K562 (cell line): ENCODE measurements around the gene C19orf44. TPM values are rescaled to one million over a fixed set of nuclear protein-coding genes. Genes with fewer than 3 reads are reported as not detected.

Source experiments
- BRD9 ChIP-seq: fragments of 450-650 bp; IDR thresholded peaks from 2 replicates; pipeline ENCODE4 v1.6.1; 2018; ENCODE audit warnings: low read depth; ENCODE audit not compliant: partially characterized antibody
- FOXJ2 ChIP-seq: fragments of 200-800 bp; sonication (Bioruptor generic); IDR thresholded peaks from 2 replicates; pipeline ENCODE4 v1.6.1; 2016; ENCODE audit warnings: missing genetic modification characterization, missing compliant biosample characterization
- FOXP1 ChIP-seq: sonication (generic); formaldehyde crosslinking; IDR thresholded peaks from 2 replicates; pipeline ENCODE4 v1.8.0; 2022; ENCODE audit warnings: mild to moderate bottlenecking, missing genetic modification reagents
- GABPA ChIP-seq: fragments of 200-800 bp; sonication (Bioruptor generic); conservative IDR thresholded peaks from 2 replicates; pipeline ENCODE4 v1.6.1; 2016; ENCODE audit warnings: low read depth, missing genetic modification characterization, missing compliant biosample characterization
- HDAC3 ChIP-seq: fragments of 450-650 bp; IDR thresholded peaks from 2 replicates; pipeline ENCODE4 v1.6.1; 2018; ENCODE audit warnings: borderline replicate concordance, mild to moderate bottlenecking, moderate library complexity; ENCODE audit not compliant: partially characterized antibody
- JUN ChIP-seq, 2 experiments: sonication (generic) in 1 of 2; formaldehyde crosslinking in 1 of 2; IDR thresholded peaks; 2 replicates each; pipeline versions ENCODE4 v1.6.1 to v1.8.0; 2012 to 2022; ENCODE audit warnings: borderline replicate concordance in 2 of 2, mild to moderate bottlenecking in 2 of 2, improper control_type of control experiment in 1 of 2, low read depth in 1 of 2, low read length in 1 of 2, missing genetic modification reagents in 1 of 2
- MEF2D ChIP-seq: conservative IDR thresholded peaks from 2 replicates; pipeline ENCODE4 v1.6.1; 2016; ENCODE audit warnings: low read depth, missing genetic modification characterization, missing compliant biosample characterization
- NCOR1 ChIP-seq: fragments of 450-650 bp; IDR thresholded peaks from 2 replicates; pipeline ENCODE4 v1.6.1; 2016; ENCODE audit warnings: mild to moderate bottlenecking, moderate library complexity
- PRDM10 ChIP-seq: fragments of 450-650 bp; IDR thresholded peaks from 2 replicates; pipeline ENCODE4 v1.6.1; 2018; ENCODE audit not compliant: partially characterized antibody
- SMAD2 ChIP-seq: fragments of 150-350 bp; IDR thresholded peaks from 2 replicates; pipeline ENCODE4 v1.6.1; 2014; ENCODE audit warnings: low read depth, mild to moderate bottlenecking, low read length
- TBL1XR1 ChIP-seq, 2 experiments: IDR thresholded peaks; 2 replicates each; pipeline ENCODE4 v1.6.1; 2012; ENCODE audit warnings: improper control_type of control experiment in 2 of 2, low read length in 2 of 2, mild to moderate bottlenecking in 1 of 2
- TEAD4 ChIP-seq, 2 experiments: sonication (generic) in 1 of 2; formaldehyde crosslinking in 1 of 2; IDR thresholded peaks; 2 replicates each; pipeline versions ENCODE4 v1.6.1 to v1.8.0; 2012 to 2022; ENCODE audit warnings: borderline replicate concordance in 1 of 2, inconsistent platforms in 1 of 2, low read length in 1 of 2, mild to moderate bottlenecking in 1 of 2, missing genetic modification reagents in 1 of 2
- ZBTB7A ChIP-seq: IDR thresholded peaks from 2 replicates; pipeline ENCODE4 v1.6.1; 2011; ENCODE audit warnings: low read depth, mild to moderate bottlenecking, low read length, moderate library complexity, borderline replicate concordance; ENCODE audit not compliant: control insufficient read depth
- ZNF12 ChIP-seq: sonication (generic); formaldehyde crosslinking; IDR thresholded peaks from 2 replicates; pipeline ENCODE4 v1.4.0; 2020; ENCODE audit warnings: mild to moderate bottlenecking, missing genetic modification reagents
- ZNF217 ChIP-seq: sonication (generic); formaldehyde crosslinking; IDR thresholded peaks from 2 replicates; pipeline ENCODE4 v1.8.0; 2022; ENCODE audit warnings: mild to moderate bottlenecking, missing genetic modification reagents
- ZNF589 ChIP-seq: fragments of 200-800 bp; sonication (Bioruptor generic); IDR thresholded peaks from 2 replicates; pipeline ENCODE4 v1.6.1; 2016; ENCODE audit warnings: low read depth, missing genetic modification characterization, missing compliant biosample characterization
- ZNF764 ChIP-seq: fragments of 250-450 bp; sonication (Bioruptor Pico); IDR thresholded peaks from 2 replicates; pipeline ENCODE4 v1.4.0; 2020; ENCODE audit warnings: low read depth, mild to moderate bottlenecking, moderate library complexity
- polyA plus RNA-seq, 8 experiments: library from polyadenylated mRNA; depleted of rRNA in 4 of 8; stranded (reverse) in 5 of 8; unstranded in 3 of 8; fragments of >200 nt; fragmentation: Nextera tagmentation in 2 of 8; fragmentation: Illumina TruSeq in 1 of 8; extraction: Ambion mirVana in 2 of 8; extraction: Trizol in 1 of 8; gene quantifications; 2 replicates each; pipeline versions ENCODE4 v1.2.1 to v1.2.3, GENCODE V29; 2011 to 2014; ENCODE audit warnings: inconsistent platforms in 1 of 8, missing spikeins in 1 of 8
- total RNA-seq, 7 experiments: library from RNA; depleted of rRNA in 6 of 7; stranded (reverse); fragments of >200 nt in 6 of 7; fragmentation: Illumina TruSeq in 2 of 7; extraction: Trizol in 2 of 7; gene quantifications; 2 replicates each; pipeline versions ENCODE4 v1.2.1 to v1.2.3, GENCODE V29; 2011 to 2021; ENCODE audit warnings: low replicate concordance in 1 of 7
- TF ChIP-seq, protein P1 (sequence below): fragments of 250-450 bp; sonication (Bioruptor Pico); IDR thresholded peaks from 2 replicates; pipeline ENCODE4 v1.4.0; 2020

Gene C19orf44
- total and polyA plus RNA-seq, 9 of the 15 experiments (the other 6 are each of a cell fraction or from before 2014, with no cell fraction given), result 0.41 to 7.7 (median 3.5) TPM

DNA sequence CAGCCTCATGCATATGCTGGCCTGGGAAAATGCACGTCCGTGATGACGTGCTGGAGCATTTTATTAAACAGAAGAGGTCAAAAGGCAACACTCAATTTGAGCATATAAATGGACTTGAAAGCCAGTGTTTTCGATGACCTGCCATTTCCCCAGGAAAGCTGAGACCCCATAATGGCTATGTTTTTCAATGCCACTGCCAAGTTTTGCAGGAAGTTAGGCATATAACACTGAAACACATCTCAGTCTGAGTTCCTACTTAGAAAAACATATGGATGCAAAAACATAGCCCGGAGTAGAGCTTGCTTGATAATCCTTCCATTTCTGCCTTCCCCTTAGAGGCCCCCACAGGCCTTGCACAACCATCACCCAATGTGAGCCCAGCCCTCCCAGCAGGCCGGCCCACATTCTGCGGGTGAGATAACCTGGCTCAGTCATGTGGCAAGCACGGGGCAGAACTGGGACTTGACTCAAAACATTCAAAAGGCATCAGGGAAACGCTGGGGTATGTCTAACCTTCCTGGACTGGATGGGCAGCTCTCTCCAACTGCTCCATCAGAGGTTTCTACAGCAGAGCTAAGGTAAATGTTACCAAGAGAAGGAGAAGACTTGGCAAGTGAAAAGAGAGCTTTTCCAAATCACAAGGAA is 49.3 kb upstream of the C19orf44 start (continued):
- TF ChIP-seq, protein P1, sequence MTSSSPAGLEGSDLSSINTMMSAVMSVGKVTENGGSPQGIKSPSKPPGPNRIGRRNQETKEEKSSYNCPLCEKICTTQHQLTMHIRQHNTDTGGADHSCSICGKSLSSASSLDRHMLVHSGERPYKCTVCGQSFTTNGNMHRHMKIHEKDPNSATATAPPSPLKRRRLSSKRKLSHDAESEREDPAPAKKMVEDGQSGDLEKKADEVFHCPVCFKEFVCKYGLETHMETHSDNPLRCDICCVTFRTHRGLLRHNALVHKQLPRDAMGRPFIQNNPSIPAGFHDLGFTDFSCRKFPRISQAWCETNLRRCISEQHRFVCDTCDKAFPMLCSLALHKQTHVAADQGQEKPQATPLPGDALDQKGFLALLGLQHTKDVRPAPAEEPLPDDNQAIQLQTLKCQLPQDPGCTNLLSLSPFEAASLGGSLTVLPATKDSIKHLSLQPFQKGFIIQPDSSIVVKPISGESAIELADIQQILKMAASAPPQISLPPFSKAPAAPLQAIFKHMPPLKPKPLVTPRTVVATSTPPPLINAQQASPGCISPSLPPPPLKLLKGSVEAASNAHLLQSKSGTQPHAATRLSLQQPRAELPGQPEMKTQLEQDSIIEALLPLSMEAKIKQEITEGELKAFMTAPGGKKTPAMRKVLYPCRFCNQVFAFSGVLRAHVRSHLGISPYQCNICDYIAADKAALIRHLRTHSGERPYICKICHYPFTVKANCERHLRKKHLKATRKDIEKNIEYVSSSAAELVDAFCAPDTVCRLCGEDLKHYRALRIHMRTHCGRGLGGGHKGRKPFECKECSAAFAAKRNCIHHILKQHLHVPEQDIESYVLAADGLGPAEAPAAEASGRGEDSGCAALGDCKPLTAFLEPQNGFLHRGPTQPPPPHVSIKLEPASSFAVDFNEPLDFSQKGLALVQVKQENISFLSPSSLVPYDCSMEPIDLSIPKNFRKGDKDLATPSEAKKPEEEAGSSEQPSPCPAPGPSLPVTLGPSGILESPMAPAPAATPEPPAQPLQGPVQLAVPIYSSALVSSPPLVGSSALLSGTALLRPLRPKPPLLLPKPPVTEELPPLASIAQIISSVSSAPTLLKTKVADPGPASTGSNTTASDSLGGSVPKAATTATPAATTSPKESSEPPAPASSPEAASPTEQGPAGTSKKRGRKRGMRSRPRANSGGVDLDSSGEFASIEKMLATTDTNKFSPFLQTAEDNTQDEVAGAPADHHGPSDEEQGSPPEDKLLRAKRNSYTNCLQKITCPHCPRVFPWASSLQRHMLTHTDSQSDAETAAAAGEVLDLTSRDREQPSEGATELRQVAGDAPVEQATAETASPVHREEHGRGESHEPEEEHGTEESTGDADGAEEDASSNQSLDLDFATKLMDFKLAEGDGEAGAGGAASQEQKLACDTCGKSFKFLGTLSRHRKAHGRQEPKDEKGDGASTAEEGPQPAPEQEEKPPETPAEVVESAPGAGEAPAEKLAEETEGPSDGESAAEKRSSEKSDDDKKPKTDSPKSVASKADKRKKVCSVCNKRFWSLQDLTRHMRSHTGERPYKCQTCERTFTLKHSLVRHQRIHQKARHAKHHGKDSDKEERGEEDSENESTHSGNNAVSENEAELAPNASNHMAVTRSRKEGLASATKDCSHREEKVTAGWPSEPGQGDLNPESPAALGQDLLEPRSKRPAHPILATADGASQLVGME (CRISPR knock-in tag), result no peak
- TF ChIP-seq NCOR1 (no peak), TBL1XR1 (IDR thresholded peaks at IDR 0.05; ENCODE audit: low read length in 2 of 2) (no peak), ZNF217 (no peak), BRD9 (no peak), ZBTB7A (no peak), TEAD4 (IDR thresholded peaks at IDR 0.05; ENCODE audit: low read length) (0 out of 2 replicates have a peak, but pooled peaks have one; percentile 40), TEAD4 (CRISPR knock-in tag; IDR thresholded peaks at IDR 0.05; ENCODE audit: borderline replicate concordance) (no peak), FOXJ2 (tag) (no peak), PRDM10 (peak; percentile 37), FOXP1 (CRISPR knock-in tag) (0 out of 2 replicates have a peak, but pooled peaks have one; percentile 71), GABPA (tag) (no peak), MEF2D (tag) (no peak), ZNF764 (no peak), JUN (IDR thresholded peaks at IDR 0.05; ENCODE audit: borderline replicate concordance, low read depth, low read length) (0 out of 2 replicates have a peak, but pooled peaks have one; percentile 55), JUN (CRISPR knock-in tag; IDR thresholded peaks at IDR 0.05; ENCODE audit: borderline replicate concordance) (no peak), ZNF12 (CRISPR knock-in tag) (no peak), ZNF589 (CRISPR knock-in tag) (no peak), SMAD2 (no peak), HDAC3 (no peak)
